ENCODE data around the gene DOC2B.
A peak's percentile ranks its signal among the peaks of the same experiment; 100 is the strongest.
"Not testable (repeated sequence)": the region's sequence is repeated elsewhere in the genome, so short reads cannot be mapped to it uniquely, and the experiment has no call there.

The DOC2B gene

DNA sequence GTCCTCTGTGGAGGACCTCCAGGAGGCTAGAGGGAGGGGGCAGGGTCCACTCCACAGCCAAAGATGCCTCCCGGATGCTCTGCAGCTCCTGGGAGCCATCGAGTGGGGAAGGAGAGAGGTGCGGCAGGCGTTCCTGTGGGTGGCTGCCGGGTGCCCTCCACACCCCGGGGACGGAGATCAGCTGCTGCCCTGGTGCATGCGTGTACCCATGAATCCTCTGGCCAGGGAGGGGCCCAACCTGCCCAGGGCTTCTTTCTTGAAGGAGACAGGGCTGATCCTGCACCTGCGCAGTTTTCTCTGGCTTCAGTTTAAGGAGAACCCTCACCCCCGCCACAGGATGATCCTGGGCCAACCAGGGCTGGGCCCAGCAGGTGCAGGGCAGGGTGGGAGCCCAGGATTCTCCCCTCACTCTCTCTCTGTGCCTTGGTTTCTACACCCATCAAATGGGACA lies 33.5 kb upstream of the DOC2B start:
- Histone ChIP-seq H3K4me3 (peak overlapping the region in 1 of 7 experiments; percentile 5), H3K27ac (peak overlapping the region in 1 of 21 experiments; percentile 1)

DNA sequence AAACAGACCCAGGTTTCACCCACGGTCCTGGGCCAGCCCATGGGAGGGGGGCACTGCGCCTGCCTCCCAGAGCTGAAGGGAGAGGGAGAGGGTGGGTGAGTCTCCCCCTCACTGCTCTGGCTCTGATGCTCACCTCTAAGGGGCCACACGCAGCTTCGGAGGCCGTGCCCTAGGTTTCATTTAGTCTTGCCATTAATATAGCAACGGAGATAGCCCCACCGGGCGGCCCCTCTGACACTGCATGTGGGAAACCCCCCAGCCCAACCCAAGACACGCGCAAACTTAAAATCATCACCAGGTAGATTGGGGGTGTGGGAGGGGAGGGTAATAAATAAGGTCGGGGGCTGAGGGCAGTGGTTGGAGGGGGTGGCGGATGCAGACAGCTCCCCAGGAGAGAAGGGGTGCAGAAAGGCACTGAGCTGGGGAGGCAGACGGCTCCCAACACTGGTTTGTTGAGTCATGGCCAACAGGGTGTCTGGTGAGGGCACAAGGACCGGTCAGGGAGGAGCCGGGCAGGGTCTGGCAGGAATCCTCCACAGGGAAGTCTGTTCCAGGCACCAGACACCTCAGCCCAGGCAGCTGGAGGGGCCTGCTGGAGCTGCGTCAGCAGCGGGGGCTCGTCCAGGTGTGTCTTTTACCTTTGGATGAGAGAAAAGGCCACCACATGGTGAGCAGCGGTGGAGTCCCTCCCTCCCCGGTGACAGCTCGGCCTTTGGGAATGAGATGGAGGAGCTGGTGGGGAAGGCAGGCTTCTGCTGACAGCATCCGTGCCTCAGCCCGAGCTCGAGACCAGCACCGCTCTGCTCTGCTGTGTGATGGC lies 32.0 kb upstream of the DOC2B start:
- Histone ChIP-seq H3K4me3 (no peak overlapping the region), H3K27ac (no peak overlapping the region)

DNA sequence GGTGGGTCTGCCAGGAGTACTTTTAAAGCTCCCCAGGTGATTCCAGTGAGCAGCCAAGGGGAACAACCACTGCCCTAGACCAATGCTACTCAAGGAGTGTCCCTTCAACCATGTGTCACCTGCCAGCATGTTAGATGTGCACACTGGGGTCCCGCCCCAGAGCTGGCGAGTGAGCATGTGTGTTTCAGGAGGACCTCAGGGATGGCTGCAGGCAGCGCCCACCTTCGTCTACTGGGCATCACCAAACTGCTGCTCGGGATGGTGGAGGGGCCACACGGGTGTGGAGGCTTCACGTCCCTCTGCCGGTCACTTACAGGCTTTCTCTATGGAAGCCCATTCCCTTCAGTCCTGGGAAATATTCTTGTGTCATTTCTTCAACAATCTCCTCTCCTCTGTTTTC lies 29.0 kb upstream of the DOC2B start:
- Histone ChIP-seq H3K27ac (no peak overlapping the region), H3K4me3 (no peak overlapping the region)

DNA sequence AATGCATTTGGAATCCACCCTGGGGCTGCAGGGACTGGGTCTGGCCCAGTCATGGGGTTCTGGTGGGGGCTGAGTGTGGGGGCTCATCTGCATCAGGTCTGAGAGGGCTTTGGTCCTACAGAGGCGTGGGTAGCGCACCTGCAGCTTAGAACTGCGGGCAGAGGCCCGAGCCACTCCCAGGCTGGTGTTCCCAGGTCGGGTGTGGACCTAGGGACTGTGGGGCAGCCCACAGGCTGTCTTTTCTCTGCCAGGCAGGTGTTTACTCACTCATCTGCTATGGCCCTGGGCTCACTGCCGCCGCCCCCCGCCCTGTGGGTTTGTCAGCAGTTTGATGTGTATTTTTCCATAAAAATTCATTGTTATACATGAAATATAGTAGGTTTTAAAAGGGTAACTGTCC lies 27.0 kb upstream of the DOC2B start:
- no peak overlapping the region for H3K27ac ChIP-seq
- H3K4me3 ChIP-seq = no peak overlapping the region

DNA sequence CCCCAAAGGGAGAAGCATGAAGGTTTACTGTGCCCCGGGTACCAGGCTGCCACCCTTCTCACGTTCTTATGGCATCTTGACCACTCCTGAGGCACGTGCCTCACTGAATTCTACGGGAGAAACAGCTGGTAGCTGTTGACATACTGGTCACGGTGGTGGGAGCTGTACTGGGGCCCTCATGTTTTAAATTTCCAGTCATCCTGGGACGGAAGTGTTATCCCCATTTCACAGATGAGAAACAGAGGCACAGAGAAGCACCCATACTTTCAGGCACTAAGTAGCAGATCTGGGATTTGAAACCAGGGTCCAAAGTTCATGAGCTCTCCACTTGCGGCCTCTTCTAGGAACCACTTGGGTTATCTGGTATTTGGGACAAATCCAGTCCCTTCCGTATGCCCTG lies 26.3 kb upstream of the DOC2B start:
- Histone ChIP-seq H3K27ac (no peak overlapping the region), H3K4me3 (no peak overlapping the region)

DNA sequence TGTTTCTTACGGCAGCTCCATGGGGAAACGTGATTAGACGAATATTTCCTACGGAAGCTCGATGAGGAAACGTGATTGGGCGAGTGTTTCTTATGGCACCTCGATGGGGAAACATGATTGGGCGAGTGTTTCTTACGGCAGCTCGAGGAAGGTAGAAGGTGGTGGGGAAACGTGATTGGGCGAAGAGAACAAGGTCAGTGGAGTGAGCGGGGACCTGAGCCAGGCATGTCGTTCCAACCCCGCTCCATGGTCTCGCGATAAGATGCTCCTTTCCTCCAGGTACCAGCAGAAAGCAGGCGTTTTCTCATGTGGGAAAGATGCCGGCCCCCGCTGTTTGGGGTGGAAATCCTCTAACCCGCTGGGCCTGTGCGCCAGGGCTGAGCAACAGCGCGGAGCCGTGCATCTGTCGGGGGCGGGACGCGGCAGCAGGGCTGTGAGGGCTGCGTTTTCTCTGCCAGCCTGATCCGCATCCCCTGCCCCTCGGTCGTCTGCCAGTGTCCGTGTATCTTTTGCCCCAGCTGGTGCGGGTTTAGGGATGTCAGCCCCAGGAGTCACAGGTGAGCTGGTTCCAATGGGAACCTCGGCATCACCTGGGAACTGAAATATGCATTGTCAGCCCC lies 25.6 kb upstream of the DOC2B start:
- H3K4me3 ChIP-seq = no peak overlapping the region

DNA sequence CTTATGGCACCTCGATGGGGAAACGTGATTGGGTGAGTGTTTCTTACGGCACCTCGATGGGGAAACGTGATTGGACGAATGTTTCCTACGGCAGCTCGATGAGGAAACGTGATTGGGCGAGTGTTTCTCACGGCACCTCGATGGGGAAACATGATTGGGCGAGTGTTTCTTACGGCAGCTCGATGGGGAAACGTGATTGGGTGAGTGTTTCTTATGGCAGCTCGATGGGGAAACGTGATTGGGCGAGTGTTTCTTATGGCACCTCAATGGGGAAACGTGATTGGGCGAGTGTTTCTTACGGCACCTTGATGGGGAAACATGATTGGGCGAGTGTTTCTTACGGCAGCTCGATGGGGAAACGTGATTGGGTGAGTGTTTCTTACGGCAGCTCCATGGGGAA lies 25.0 kb upstream of the DOC2B start:
- not testable (repeated sequence) for H3K27ac ChIP-seq, H3K4me3 ChIP-seq

More for the DNA sequence above, 25.6 kb upstream of the DOC2B start:
- no peak overlapping the region for H3K27ac ChIP-seq

DNA sequence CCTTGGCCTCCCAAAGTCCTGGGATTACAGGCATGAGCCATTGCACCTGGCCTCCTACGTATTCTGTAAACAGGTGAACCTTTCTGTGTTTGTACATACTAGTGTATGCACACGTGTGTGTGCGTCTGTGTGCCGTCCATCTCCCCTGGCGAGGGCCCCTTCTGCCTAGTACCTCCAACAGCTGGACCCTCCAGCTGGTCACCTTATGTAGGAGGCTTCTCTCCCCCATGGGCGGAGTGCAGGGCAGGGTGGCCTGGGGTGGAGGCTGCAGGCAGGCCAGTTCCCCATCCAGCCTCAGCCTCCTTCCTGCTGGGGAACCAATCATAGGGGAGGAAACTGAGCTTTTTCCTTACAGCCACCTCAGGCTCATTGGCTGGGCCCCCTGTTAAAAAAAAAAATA lies 24.4 kb upstream of the DOC2B start:
- H3K27ac ChIP-seq = no peak overlapping the region
- no peak overlapping the region for H3K4me3 ChIP-seq

DNA sequence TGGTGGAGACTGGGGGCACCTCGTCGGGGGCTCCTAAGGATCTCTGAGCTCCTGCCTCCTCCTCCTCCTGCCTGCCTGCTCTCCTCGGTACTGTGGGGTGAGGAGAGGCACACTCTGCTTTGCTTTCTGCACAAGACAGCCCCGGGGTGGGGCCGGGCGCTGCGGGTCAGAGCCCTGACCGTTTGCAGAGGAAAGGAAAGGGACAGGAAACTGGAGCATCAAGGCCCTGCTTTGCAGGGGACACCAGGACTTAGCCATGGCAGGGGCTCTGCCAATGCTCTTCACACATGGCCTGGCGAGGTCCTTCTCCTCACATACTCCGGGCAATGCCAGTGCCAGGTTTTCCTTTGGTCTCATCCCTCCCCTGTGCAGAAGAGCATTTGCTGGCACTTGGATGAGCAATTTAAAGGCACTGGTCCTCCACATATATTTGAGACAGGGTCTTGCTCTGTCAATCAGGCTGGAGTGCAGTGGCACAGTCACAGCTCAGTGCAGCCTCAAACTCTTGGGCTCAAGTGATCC lies 23.8 kb upstream of the DOC2B start:
- no peak overlapping the region for H3K27ac ChIP-seq
- no peak overlapping the region for H3K4me3 ChIP-seq

DNA sequence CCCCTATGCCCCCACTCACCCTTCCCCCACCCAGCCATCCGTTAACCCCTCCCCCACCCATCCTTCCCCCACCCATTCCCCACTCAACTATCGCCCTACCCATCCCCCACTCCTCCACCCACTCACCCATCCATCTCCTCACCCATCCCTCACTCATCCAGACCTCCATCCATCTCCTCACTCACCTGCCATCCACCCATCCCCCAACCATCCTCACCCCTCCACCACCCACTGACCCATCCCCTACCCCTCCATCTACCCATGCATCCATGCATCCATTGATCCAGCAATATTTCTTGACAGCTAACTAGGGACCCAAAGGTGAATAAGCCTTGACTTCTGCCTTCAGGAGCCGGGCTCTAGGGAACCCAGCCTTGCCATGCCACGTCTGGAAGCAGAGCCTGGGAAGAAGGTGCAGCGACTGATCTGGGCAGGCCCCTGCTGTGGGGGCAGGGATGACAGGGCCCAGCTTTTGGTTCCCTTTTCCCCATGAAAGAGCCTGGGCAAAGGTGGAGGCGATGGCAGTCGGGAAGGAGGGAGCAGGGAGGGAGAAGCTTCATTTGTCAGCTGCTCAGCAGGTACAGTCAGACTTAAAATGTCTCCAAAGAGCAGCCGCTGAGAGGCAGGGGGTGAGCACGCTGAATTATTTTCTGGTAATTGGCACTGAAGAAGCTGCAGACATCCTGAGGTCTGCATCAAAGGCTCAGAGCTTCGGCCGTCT lies 23.1 kb upstream of the DOC2B start:
- H3K4me3 ChIP-seq = no peak overlapping the region

DNA sequence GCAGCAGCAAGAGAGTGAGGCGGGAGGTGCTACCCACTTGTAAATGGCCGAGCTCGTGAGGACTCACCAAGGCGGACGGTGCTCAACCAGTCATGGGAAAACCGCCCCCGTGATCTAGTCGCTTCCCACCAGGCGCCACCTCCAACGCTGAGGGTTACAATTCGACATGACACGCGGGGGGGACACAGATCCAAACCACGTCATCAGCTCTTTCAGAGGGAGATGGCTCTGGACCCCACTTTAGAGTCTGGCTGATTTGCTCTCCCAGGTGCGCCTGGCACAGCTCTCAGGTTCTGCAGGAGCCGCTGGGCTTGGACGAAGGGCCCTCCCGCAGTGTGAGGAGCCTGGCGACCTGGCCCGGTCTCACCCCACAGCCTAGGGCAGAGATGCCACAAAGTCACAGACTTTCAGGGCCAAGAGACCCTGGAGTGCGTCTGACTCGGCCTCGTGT lies 21.1 kb upstream of the DOC2B start:
- Histone ChIP-seq H3K4me3 (no peak overlapping the region), H3K27ac (no peak overlapping the region)

More for the DNA sequence above, 23.1 kb upstream of the DOC2B start:
- no peak overlapping the region for H3K27ac ChIP-seq

DNA sequence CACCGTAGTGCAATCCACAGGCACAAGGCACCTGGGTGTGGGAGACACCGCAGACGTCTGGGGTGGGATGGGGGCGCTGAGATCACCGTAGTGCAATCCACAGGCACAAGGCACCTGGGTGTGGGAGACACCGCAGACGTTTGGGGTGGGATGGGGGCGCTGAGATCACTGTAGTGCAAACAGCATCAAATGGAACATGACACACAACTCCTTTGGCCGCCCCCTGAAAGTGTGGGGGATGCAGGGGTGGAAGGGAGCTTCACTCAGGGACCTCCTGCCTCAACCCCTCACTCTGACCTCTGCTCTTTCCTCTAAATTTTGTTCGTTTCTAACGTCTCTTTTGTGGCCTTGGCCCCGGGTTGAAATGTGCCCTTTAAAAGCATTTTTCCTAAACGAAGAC lies 20.3 kb upstream of the DOC2B start:
- H3K4me3 ChIP-seq = not testable (repeated sequence)

DNA sequence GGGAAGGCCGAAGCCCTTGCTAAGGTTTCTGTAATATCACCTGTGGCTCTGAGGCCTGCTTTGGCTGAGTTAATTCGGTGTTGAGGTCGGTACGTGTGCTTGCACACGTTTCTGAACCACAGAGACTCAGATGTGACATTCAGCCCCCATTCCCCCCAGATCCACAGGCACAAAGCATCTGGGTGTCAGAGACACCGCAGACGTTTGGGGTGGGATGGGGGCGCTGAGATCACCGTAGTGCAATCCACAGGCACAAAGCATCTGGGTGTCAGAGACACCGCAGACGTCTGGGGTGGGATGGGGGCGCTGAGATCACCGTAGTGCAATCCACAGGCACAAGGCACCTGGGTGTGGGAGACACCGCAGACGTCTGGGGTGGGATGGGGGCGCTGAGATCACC lies 19.8 kb upstream of the DOC2B start:
- peak overlapping the region in 1 of 21 experiments; percentile 38 for H3K27ac ChIP-seq
- not testable (repeated sequence) for H3K4me3 ChIP-seq

More for the DNA sequence above, 20.3 kb upstream of the DOC2B start:
- H3K27ac ChIP-seq = not testable (repeated sequence)

DNA sequence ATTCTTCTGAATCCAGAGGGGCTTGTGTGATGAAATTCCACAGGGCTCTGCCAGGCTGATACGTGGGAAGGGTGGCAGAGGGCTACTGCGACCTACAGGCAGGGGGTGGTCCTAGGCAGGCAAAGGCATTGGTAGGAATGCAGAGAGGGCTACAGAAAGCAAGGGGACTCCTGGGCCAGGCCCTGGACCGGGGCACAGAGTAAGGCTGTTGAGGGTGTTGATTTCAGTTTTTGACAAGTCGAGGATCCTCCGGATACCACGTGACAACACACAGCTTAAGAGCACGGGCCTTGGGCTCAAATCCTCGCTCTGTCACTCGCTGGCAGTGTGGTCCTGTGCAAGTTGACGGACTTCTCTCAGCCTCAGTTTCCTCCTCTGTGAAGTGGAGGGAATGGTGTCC lies 19.1 kb upstream of the DOC2B start:
- Histone ChIP-seq H3K4me3 (no peak overlapping the region), H3K27ac (peak overlapping the region in 1 of 21 experiments; percentile 38)

DNA sequence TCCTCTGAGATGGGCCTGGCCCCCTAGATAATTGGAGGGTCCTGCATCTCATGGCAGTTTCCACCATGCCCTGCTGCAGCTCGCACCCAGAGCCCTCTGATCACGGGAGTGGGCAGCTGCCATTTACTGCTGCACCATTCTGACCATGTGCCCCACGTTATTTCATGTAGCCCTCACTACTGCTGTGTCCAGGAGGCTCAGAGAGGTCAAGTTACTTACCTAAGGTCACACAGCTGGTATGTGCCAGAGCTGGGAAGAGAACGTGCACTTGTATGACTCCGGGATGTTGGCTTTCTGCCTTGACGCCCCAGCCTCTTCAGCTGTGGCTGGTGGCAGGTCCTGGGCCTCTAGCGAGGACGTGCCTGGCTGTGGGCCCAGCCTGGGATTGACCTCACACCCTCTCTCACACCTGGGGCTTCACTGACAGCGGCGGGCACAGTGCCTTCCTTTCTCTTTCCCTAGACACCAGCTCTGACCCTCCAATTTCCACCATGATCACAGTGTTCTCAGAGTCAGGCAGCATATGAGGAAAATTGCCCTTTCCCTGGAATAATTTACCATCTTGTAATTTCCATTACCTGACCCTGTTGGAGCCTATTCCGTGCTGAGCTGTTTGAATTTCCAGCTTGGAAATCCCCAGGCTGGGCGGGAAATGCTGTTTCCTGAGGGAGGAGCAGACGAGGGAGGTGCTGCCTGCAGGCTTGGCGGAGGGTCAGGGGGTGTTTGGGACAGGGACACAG lies 18.5 kb upstream of the DOC2B start:
- peak overlapping the region in 3 of 21 experiments; percentile 0 to 47 (median 38) for H3K27ac ChIP-seq
- H3K4me3 ChIP-seq = no peak overlapping the region

DNA sequence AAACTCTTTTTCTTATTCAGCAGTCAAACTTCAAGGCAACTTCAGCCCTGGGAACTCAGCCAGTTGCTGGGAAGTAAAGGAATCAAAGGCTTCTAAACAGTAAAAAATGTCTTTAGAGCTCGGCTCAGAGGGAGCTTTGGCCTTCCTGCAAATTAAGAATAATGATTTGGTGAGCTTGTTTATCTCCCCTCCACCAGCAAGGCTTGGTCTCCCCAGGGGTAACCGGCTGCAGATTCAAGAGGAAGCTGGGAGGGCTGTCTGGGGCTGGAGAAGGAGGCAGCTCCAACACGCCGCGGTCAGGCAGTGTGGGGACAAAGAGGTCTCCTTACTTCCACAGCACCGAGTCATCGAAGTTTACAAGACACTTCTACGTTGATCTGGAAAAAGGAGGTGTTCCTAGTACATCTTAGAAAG lies 17.7 kb upstream of the DOC2B start:
- Histone ChIP-seq H3K27ac (peak overlapping the region in 3 of 21 experiments; percentile 0 to 38 (median 16)), H3K4me3 (no peak overlapping the region)

DNA sequence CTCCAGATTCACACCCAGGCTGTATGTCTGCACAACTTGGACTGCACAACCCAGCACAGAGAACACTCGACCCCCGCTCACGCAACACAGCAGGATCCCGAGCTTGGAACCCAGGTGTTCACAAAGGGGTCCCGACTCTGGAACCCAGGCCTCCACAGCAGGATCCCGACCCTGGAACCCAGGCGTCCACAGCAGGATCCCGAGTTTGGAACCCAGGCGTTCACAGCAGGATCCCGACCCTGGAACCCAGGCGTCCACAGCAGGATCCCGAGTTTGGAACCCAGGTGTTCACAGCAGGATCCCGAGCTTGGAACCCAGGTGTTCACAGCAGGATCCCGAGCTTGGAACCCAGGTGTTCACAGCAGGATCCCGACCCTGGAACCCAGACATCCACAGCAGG lies 16.8 kb upstream of the DOC2B start:
- H3K27ac ChIP-seq, H3K4me3 ChIP-seq: not testable (repeated sequence)

DNA sequence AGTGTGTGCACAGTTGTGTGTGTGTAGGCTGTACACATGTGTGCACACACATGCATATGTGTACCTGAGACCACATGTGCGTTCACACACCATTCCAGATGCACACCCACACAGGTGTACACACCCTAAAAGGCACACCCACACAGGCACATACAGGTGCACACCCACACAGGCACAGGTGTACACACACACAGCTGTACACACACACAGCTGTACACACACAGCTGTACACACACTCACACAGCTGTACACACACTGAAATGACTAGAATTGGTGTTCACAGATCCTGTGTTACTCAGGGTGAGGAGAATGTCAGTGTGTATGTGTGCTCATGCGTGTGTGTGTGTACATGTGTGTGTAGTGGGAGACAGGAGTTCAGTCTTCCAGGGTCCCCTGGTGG lies 15.9 kb upstream of the DOC2B start:
- no peak overlapping the region for H3K4me3 ChIP-seq

DNA sequence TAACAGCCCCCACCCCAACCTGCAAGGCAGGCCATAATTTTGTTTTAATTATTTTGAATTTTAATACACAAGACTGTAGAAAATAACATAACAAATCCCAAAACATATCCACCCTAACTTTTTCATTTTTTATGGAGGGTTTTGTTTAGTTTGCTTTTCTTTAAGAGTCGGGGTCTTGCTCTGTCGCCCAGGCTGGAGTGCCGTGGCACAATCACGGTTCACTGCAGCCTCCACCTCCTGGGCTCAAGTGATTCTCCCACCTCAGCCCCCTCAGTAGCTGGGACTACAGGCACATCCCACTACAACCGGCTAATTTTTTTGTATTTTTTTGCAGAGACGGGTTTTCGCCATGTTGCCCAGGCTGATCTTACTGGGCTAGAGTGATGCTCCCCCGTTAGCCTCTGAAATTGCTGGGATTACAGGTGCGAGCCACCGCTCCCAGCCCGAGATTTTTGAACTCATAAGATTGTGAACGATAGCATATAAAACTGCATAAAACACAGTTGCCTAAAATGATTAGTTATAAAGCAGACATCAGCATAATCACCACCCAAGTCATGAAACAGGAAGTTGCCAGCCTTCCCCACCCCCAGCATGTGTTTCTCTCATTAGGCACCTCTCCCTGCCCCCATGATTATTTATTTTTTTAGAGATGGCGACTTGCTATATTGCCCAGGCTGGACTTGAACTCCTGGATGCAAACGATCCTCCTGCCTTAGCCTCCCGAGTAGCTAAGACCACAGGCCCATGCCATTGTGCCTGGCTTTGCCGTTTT lies 13.6 kb upstream of the DOC2B start:
- Histone ChIP-seq H3K4me3 (no peak overlapping the region), H3K27ac (no peak overlapping the region)

More for the DNA sequence above, 15.9 kb upstream of the DOC2B start:
- H3K27ac ChIP-seq = no peak overlapping the region
